ENCODE measurements around the gene ZNF862.

GRCh38 chr7:149811221-149811620 is 27.0 kb upstream of the ZNF862 start:
- TF ChIP-seq POLR2A (IDR thresholded peaks at IDR 0.05; ENCODE audit: extremely low read depth, insufficient read length) (no peak), CTCF (IDR thresholded peaks at IDR 0.05; ENCODE audit: low read depth, low read length) (peak; percentile 68), MYC (IDR thresholded peaks at IDR 0.05; ENCODE audit: low read depth, low read length) (no peak)
